ENCODE measurements around the gene XAGE5. TPM values are rescaled to one million over a fixed set of nuclear protein-coding genes. Genes with fewer than 3 reads are reported as not detected.
"Not testable (repeated sequence)": the region's sequence is repeated elsewhere in the genome, so short reads cannot be mapped to it uniquely, and the experiment has no call there.

Gene XAGE5, protein sequence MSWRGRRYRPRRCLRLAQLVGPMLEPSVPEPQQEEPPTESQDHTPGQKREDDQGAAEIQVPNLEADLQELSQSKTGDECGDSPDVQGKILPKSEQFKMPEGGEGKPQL
- not detected for total RNA-seq

DNA sequence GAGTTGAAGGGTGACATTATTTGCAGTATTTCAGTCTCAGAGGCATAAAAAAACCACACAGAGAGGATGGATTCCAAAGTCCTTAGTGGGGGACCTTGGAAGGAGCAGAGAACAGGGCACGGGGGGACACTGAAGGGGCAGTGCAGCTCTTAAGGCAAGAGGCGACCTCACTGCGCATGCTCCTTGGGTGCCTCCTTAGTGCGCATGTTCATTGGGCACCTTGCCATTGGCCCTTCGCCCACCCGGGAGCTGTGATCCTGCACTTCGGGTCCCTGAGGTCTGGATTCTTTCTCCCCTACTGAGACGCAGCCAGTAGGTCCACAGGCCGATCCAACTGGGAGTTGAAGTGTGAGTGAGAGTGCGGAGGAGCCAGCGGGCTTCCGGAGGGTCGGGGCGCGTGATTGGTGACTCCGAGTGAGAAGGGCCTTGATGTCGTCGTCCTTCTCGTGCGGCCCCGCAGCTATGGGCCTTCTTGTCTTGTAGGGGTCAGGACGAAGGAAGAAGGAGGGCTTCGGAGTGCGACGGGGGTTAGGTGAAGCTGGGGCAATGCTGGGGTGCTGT is at the start of gene XAGE5:
TSS of gene XAGE5 (plus strand) at position 223 of the 561 bp plus-strand sequence. CDS start 1,280 bp downstream, outside the sequence.
- no peak within 1 kb of the TSS for H3K4me3 ChIP-seq
- H3K36me3 ChIP-seq = no peaks in the 10 kb centered on the region
- H3K4me1 ChIP-seq = no peaks in the 10 kb centered on the region
- no peak for DNase-seq (ENCODE audit: low spot score in 2 of 2)
- TF ChIP-seq POLR2A (IDR thresholded peaks at IDR 0.05) = no peak
- TF ChIP-seq, protein P1, sequence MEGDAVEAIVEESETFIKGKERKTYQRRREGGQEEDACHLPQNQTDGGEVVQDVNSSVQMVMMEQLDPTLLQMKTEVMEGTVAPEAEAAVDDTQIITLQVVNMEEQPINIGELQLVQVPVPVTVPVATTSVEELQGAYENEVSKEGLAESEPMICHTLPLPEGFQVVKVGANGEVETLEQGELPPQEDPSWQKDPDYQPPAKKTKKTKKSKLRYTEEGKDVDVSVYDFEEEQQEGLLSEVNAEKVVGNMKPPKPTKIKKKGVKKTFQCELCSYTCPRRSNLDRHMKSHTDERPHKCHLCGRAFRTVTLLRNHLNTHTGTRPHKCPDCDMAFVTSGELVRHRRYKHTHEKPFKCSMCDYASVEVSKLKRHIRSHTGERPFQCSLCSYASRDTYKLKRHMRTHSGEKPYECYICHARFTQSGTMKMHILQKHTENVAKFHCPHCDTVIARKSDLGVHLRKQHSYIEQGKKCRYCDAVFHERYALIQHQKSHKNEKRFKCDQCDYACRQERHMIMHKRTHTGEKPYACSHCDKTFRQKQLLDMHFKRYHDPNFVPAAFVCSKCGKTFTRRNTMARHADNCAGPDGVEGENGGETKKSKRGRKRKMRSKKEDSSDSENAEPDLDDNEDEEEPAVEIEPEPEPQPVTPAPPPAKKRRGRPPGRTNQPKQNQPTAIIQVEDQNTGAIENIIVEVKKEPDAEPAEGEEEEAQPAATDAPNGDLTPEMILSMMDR (IDR thresholded peaks at IDR 0.05) = no peak
- no peak for TF ChIP-seq POLR2AphosphoS5 (IDR thresholded peaks at IDR 0.05)
- no peak for TF ChIP-seq EP300 (IDR thresholded peaks at IDR 0.05)
- no peaks in the 10 kb centered on the region for H3K9me3 ChIP-seq
- H3K27ac ChIP-seq = no peak within 1 kb of the TSS
- no peaks in the 10 kb centered on the region for H3K27me3 ChIP-seq
- 86% methylated on average over 25 of the region's 25 CpGs for WGBS

DNA sequence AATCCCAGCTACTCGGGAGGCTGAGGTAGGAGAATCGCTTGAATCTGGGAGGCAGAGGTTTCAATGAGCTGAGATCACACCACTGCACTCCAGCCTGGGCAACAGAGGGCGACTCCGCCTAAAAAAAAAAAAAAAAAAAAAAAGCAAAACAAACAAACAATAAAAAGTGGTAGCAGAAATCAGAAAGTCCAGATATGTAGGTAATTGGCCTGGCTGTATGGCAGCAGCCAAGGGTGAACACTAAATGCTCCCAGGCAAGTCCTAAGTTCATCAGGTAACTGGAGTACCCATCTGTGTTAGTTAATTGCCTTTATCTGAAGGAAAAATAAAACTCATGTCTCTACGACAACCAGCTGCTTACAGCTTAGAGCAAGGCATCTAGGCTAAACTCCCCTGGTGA is 45.1 kb upstream of the XAGE5 start:
- DNase-seq (ENCODE audit: low spot score in 2 of 2) = not testable (repeated sequence)

DNA sequence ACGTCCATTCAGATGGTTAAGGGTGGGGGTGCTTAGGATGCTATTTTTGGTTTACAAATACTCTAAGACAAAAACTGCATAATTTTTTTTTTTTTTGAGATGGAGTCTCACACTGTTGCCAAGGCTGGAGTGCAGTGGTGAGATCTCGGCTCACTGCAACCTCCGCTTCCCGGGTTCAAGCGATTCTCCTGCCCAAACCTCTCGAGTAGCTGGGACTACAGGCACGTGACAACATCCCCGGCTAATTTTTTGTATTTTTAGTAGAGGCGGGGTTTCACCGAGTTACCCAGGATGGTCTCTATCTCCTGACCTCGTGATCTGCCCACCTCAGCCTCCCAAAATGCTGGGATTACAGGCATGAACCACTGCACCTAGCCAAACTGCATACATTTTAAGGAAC is 37.6 kb upstream of the XAGE5 start:
- H3K4me1 ChIP-seq; DNase-seq (ENCODE audit: low spot score in 2 of 2); H3K9me3 ChIP-seq; H3K4me3 ChIP-seq; H3K27ac ChIP-seq; H3K36me3 ChIP-seq; H3K27me3 ChIP-seq: not testable (repeated sequence)
- 86% methylated on average over 10 of the region's 11 CpGs for WGBS

More for the DNA sequence above, 45.1 kb upstream of the XAGE5 start:
- 100% methylated on average over 1 of the region's 5 CpGs for WGBS
- H3K27ac ChIP-seq, H3K27me3 ChIP-seq, H3K36me3 ChIP-seq, H3K9me3 ChIP-seq, H3K4me3 ChIP-seq, H3K4me1 ChIP-seq: not testable (repeated sequence)

DNA sequence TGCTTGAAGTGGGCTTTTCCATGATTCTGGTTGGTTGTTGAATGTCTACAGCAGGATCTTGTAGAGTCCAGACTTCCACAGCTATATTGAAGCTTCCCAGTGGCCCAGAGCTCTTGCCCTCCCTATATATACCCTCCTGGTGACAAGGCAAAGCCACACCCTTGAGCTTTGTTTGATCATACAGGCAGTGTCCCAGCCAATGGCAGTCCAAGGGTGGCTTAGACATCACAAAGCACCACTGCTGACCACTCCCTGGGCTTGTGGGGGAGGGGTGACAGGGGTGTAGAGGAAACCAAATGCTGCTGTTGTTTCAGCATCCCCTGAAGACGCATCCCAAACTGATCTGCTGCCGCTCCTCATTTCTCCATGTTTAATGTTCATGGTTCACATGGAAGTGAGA is 13.8 kb upstream of the XAGE5 start, which contains the start of gene SPANXN5:
TSS of gene SPANXN5 (minus strand) at position 101 of the 400 bp plus-strand sequence. CDS start at position 22, 79 bp downstream.
- H3K9me3 ChIP-seq; DNase-seq (ENCODE audit: low spot score in 2 of 2); H3K4me3 ChIP-seq; H3K27ac ChIP-seq; H3K4me1 ChIP-seq; H3K36me3 ChIP-seq; H3K27me3 ChIP-seq: not testable (repeated sequence)
- WGBS = 74% methylated on average over 2 of the region's 2 CpGs

DNA sequence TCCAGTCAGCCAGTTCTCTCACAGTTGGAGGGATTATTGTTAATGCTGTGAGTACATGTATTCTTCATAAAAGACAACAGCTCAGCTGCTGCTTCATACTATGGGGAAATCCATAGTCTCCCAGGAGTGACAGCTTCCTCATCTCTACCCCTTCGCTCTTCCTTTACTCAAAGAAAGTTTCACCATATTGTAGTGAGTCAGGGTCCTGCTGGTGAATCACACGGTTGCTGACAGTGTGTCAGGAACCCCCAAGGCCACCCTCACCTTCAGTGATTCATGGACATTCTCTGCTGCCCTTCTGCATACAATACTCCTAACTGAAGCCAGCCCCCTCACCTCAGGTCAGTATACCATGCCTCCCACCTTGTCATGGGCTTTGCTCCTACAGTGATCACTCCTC is 6.2 kb upstream of the XAGE5 start:
- not testable (repeated sequence) for H3K9me3 ChIP-seq; H3K4me1 ChIP-seq; H3K36me3 ChIP-seq; H3K27ac ChIP-seq; DNase-seq (ENCODE audit: low spot score in 2 of 2); H3K27me3 ChIP-seq; H3K4me3 ChIP-seq
- WGBS = 65% methylated on average over 2 of the region's 2 CpGs

DNA sequence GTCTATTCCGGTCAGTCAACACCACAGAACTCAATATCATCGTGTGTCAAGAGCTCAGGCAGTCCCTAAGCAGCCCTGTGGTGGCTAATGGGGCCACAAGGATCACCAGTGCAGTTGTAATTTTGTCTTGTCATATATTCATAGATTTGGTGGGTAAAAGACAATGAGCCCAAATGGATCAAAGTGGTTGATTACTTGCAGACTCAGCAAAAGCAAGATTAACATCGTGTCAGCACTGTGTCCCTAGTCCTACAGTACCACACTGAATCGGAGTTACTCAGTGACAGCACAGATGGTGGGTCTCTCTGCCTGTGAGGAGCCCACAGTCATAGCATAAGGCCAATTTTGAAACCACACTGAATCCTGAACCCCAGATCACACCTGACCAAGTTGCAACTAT is 8.7 kb downstream of the XAGE5 start:
- no peak for DNase-seq (ENCODE audit: low spot score in 2 of 2)
- Histone ChIP-seq H3K27me3 (no peaks in the 10 kb centered on the region), H3K36me3 (no peaks in the 10 kb centered on the region), H3K27ac (no peak overlapping the region), H3K4me1 (no peaks in the 10 kb centered on the region), H3K9me3 (no peaks in the 10 kb centered on the region), H3K4me3 (no peak overlapping the region)
- 67% methylated on average over 3 of the region's 4 CpGs for WGBS
- TF ChIP-seq POLR2A (IDR thresholded peaks at IDR 0.05) = no peak
- no peak for TF ChIP-seq EP300 (IDR thresholded peaks at IDR 0.05)
- TF ChIP-seq POLR2AphosphoS5 (IDR thresholded peaks at IDR 0.05) = no peak
- TF ChIP-seq, protein P1 (IDR thresholded peaks at IDR 0.05) = no peak

DNA sequence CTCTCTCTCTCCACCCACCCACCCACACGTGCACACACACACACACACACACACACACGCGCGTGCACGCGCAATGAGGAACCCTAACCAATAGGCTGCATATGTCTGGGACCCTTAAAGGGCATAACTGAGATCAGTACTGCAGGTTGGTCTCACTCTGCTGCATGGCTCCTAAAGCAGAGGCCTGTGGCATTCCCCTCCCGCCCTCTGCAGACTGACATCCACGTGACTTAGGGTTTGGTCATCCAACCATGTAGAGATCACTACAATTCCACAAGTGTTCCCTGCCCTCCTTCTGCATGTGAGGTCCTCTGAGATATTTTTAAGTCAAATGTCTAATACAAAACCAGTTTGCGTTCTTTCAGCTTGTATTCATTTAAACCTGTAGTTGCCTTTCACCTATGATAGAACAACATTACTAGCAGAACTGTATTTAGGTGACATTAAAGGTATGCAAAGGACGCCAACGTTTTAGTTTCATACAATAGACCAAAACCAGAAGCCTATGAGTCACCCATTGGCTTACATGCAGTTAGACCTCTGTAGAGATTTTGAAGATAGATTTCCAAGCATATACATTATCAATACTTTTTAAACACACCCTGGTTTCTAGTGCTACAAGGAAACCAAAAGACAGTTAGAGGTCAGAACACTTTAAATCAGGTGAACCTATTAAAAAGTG is 10.1 kb downstream of the XAGE5 start:
- Histone ChIP-seq H3K27ac (no peak overlapping the region), H3K9me3 (no peaks in the 10 kb centered on the region), H3K4me3 (no peak overlapping the region), H3K36me3 (no peaks in the 10 kb centered on the region), H3K27me3 (no peaks in the 10 kb centered on the region), H3K4me1 (no peaks in the 10 kb centered on the region)
- no peak for DNase-seq (ENCODE audit: low spot score in 2 of 2)
- WGBS = 78% methylated on average over 11 of the region's 11 CpGs
- no peak for TF ChIP-seq EP300 (IDR thresholded peaks at IDR 0.05)
- TF ChIP-seq POLR2A (IDR thresholded peaks at IDR 0.05) = no peak
- no peak for TF ChIP-seq POLR2AphosphoS5 (IDR thresholded peaks at IDR 0.05)
- TF ChIP-seq, protein P1 (IDR thresholded peaks at IDR 0.05) = no peak
